NCI-H1417 treated with DMSO at 0.1 percent for 48 hours (cell line): ENCODE results near the gene KRTAP5-1.

ENCODE experiments used
- DNase-seq: peaks from one replicate; lab custom pipeline; 2025; lab: John Stamatoyannopoulos, UW

Gene KRTAP5-1

DNA sequence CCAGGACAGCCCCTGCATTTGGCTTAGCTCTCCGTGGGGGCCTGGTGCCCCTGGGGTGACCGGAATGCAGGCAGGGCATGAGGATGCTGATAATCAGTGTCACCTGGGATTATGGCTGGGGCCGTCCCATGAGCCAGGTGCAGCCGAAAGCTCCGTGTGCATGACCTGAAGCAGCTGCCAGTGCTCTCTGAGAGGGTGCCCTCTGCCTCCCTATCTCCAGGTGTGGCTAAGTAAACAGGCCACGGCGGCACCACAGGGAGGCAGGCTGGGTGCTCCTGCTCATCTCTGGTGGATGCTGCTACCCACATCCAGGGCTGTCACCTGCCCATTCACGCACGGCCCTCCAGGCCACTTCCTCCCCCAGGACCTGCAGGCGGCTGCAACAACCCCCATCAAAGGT is 42.8 kb downstream of the KRTAP5-1 start:
- no peak for DNase-seq

- DNase-seq, result no peak
Observed at GRCh38 chr11:1541474-1542204, 43.4 kb downstream of the KRTAP5-1 start.

DNA sequence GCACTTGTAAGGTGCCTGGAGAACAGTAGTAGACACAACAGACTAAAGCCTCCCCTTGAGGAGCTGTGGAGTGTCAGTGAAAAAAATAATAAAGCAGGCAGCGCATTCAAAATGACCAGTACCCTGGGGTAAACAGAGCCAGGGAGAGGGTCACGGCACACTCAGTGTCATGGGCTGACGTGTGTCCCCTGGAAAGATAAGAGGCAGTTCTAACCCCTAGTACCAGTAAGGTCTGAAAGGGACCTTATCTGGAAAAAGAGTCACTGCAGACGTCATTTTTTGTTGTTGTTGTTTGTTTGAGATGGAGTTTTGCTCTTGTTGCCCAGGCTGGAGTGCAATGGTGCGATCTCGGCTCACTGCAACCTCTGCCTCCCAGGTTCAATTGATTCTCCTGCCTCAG is 45.0 kb downstream of the KRTAP5-1 start:
- DNase-seq, result no peak

- DNase-seq, result no peak
Observed at GRCh38 chr11:1538153-1538552, 46.9 kb downstream of the KRTAP5-1 start.

- DNase-seq, result no peak
Observed at GRCh38 chr11:1536065-1536843, 48.8 kb downstream of the KRTAP5-1 start.

- no peak for DNase-seq
Observed at GRCh38 chr11:1534682-1535081, 50.4 kb downstream of the KRTAP5-1 start.
